Endothelial cell of umbilical vein (primary cell): ENCODE data around the gene CHRM1. TPM values are rescaled to one million over a fixed set of nuclear protein-coding genes. Genes with fewer than 3 reads are reported as not detected.

Experiments used
- BruUV-seq: library from RNA; stranded (reverse); fragments of 400-500 nt; replicated peaks from 2 replicates; lab custom pipeline; 2021; lab: Mats Ljungman, UMichigan
- CTCF ChIA-PET: fragments of 300-600, 350-600 bp; sonication (Branson Sonifier 250); formaldehyde crosslinking; loops from one replicate; lab custom pipeline; 2021; ENCODE audit warnings: antibody characterized with exemption, inconsistent platforms; lab: Charles Lee
- POLR2A ChIA-PET: fragments of 300-600, 350-600 bp; sonication (Branson Sonifier 250); formaldehyde crosslinking; loops from one replicate; lab custom pipeline; 2021; ENCODE audit warnings: antibody characterized with exemption, inconsistent platforms; lab: Charles Lee
- DNase-seq: peaks from one replicate; pipeline ENCODE4 v3.0.0-alpha.2; 2011; ENCODE audit warnings: low read depth, low spot score
- FAIRE-seq: peaks from 2 replicates; lab custom pipeline; 2011; peaks lifted over from hg19 to GRCh38; lab: Jason Lieb, UNC
- H2AFZ ChIP-seq: 2 replicates; pipeline ENCODE4 v1.6.0; 2012; ENCODE audit warnings: low read depth, low read length, control low read depth, inconsistent platforms
- H3K27ac ChIP-seq: 2 replicates; pipeline ENCODE4 v1.5.1; 2011; ENCODE audit warnings: low read depth, mild to moderate bottlenecking, control low read depth, low read length, moderate library complexity; ENCODE audit not compliant: insufficient read depth
- H3K27me3 ChIP-seq, 2 experiments: 2 replicates each; pipeline versions ENCODE4 v1.6.0 to v1.6.1; 2011; ENCODE audit warnings: low read length in 2 of 2, mixed read lengths in 1 of 2; ENCODE audit not compliant: control insufficient read depth in 2 of 2, insufficient read depth in 2 of 2
- H3K36me3 ChIP-seq, 2 experiments: 2 replicates in 1 of 2; 3 replicates in 1 of 2; pipeline ENCODE4 v1.5.1; 2011; ENCODE audit warnings: low read length in 2 of 2, mild to moderate bottlenecking in 1 of 2, moderate library complexity in 1 of 2; ENCODE audit not compliant: control insufficient read depth in 2 of 2, insufficient read depth in 2 of 2; ENCODE audit errors: extremely low read depth in 1 of 2
- H3K4me1 ChIP-seq: 3 replicates; pipeline ENCODE4 v1.5.1; 2011; ENCODE audit warnings: mild to moderate bottlenecking, low read length; ENCODE audit not compliant: control insufficient read depth, insufficient read depth; ENCODE audit errors: extremely low read depth
- H3K4me2 ChIP-seq: 2 replicates; pipeline ENCODE4 v1.6.1; 2011; ENCODE audit warnings: low read length, control low read depth, mixed read lengths; ENCODE audit not compliant: insufficient read depth
- H3K4me3 ChIP-seq, 3 experiments: fragments of 200-600 bp in 1 of 3; sonication (generic), shearing (Covaris generic) in 1 of 3; replicated peaks in 1 of 3; 2 replicates each; pipeline ENCODE4 v1.5.1; 2011 to 2016; ENCODE audit warnings: control low read depth in 3 of 3, low read length in 3 of 3, mild to moderate bottlenecking in 2 of 3, inconsistent platforms in 1 of 3, low read depth in 1 of 3, moderate library complexity in 1 of 3; ENCODE audit not compliant: insufficient read depth in 1 of 3
- H3K79me2 ChIP-seq: 2 replicates; pipeline ENCODE4 v1.6.0; 2012; ENCODE audit warnings: low read length, inconsistent platforms; ENCODE audit not compliant: control insufficient read depth, insufficient read depth
- H3K9ac ChIP-seq: replicated peaks from 2 replicates; pipeline ENCODE3; 2011; ENCODE audit warnings: low read length, control low read depth; ENCODE audit not compliant: insufficient read depth; ENCODE audit errors: extremely low read depth
- H3K9me1 ChIP-seq: replicated peaks from 3 replicates; pipeline ENCODE4 v1.6.0; 2011; ENCODE audit warnings: mild to moderate bottlenecking, low read length; ENCODE audit not compliant: control insufficient read depth, insufficient read depth; ENCODE audit errors: extremely low read depth
- H3K9me3 ChIP-seq: replicated peaks from 2 replicates; pipeline ENCODE4 v1.5.1; 2012; ENCODE audit warnings: low read length, inconsistent platforms; ENCODE audit not compliant: control insufficient read depth, insufficient read depth
- H4K20me1 ChIP-seq: replicated peaks from 2 replicates; pipeline ENCODE3; 2011; ENCODE audit warnings: mild to moderate bottlenecking, low read length; ENCODE audit not compliant: control insufficient read depth, insufficient read depth; ENCODE audit errors: extremely low read depth
- CTCF ChIP-seq, 2 donors: IDR thresholded peaks; 1 replicate in 1 of 2; 2 replicates in 1 of 2; pipeline ENCODE4 v1.5.1; 2011; ENCODE audit warnings: low read length in 2 of 2, mild to moderate bottlenecking in 2 of 2, moderate library complexity in 2 of 2, control low read depth in 1 of 2, inconsistent platforms in 1 of 2, low read depth in 1 of 2; ENCODE audit not compliant: insufficient read depth in 1 of 2; ENCODE audit errors: extremely low read depth in 1 of 2
- EZH2 ChIP-seq: IDR thresholded peaks from 2 replicates; pipeline ENCODE4 v1.6.1; 2012; ENCODE audit warnings: borderline replicate concordance, low read depth, mild to moderate bottlenecking, moderate library complexity, low read length, inconsistent platforms; ENCODE audit not compliant: severe bottlenecking
- FOS ChIP-seq: IDR thresholded peaks from 2 replicates; pipeline ENCODE4 v1.6.1; 2011; ENCODE audit warnings: mild to moderate bottlenecking, low read length, moderate library complexity, borderline replicate concordance; ENCODE audit not compliant: insufficient read depth
- JUN ChIP-seq: IDR thresholded peaks from 2 replicates; pipeline ENCODE4 v1.6.1; 2011; ENCODE audit warnings: borderline replicate concordance, low read depth; ENCODE audit not compliant: insufficient read length, insufficient read depth
- MAX ChIP-seq: IDR thresholded peaks from 2 replicates; pipeline ENCODE4 v1.6.1; 2011; ENCODE audit not compliant: insufficient read depth, insufficient read length
- MYC ChIP-seq: IDR thresholded peaks from one replicate; pipeline ENCODE4 v1.6.1; 2011; ENCODE audit warnings: mild to moderate bottlenecking, low read depth, low read length
- POLR2A ChIP-seq: IDR thresholded peaks from 2 replicates; pipeline ENCODE4 v1.6.1; 2012; ENCODE audit warnings: low read depth, mild to moderate bottlenecking, control low read depth, low read length
- POLR2AphosphoS5 ChIP-seq: IDR thresholded peaks from 2 replicates; pipeline ENCODE4 v1.6.1; 2012; ENCODE audit warnings: low read depth, mild to moderate bottlenecking, control low read depth, low read length, moderate library complexity; ENCODE audit not compliant: insufficient read depth
- dilution Hi-C: fragments of 300-500 bp; cut with MboI; formaldehyde crosslinking; loops from one replicate; pipeline ENCODE4 v1.15.0; 2019; ENCODE audit warnings: low sequenced_read_pairs; ENCODE audit not compliant: extremely low pct_ligation_motif_present
- intact Hi-C: fragments of 100-400 bp; cut with micrococcal nuclease; formaldehyde crosslinking; loops from one replicate; pipeline ENCODE4 v1.10.0; 2022
- polyA plus RNA-seq, 4 experiments: library from polyadenylated mRNA; depleted of rRNA in 3 of 4; stranded (reverse) in 3 of 4; unstranded in 1 of 4; fragments of >200 nt; gene quantifications; 2 replicates each; pipeline versions ENCODE4 v1.2.1 to v1.2.3, GENCODE V29; 2011 to 2012; ENCODE audit warnings: missing spikeins in 1 of 4
- total RNA-seq: library from RNA; stranded (reverse); gene quantifications from 2 replicates; pipeline ENCODE4 v1.2.3, GENCODE V29; 2021

CHRM1 gene
- total and polyA plus RNA-seq, 2 donors (not counting 3 experiments of a cell fraction or from before 2014, with no cell fraction given) = not detected

GRCh38 chr11:62959422-62959980 lies 38.3 kb upstream of the CHRM1 start:
- BruUV-seq = no TSS peak
- DNase-seq (no peak), FAIRE-seq (no peak)
- H3K9me3 ChIP-seq = no peaks in the 10 kb centered on the region
- H3K79me2 ChIP-seq = no peaks in the 10 kb centered on the region
- no peak overlapping the region for H3K27ac ChIP-seq
- H3K4me3 ChIP-seq = no peak overlapping the region
- H3K4me1 ChIP-seq = no peaks in the 10 kb centered on the region
- no peak overlapping the region for H3K9ac ChIP-seq
- H3K27me3 ChIP-seq = no peaks in the 10 kb centered on the region
- H3K36me3 ChIP-seq = no peaks in the 10 kb centered on the region
- intact Hi-C loops = no loop called here
- H3K9me1 ChIP-seq = no peaks in the 10 kb centered on the region
- no peak overlapping the region for H2AFZ ChIP-seq
- TF ChIP-seq POLR2A (no peak), MYC (no peak), FOS (no peak), POLR2AphosphoS5 (no peak), EZH2 (no peak), JUN (no peak), MAX (no peak), CTCF (IDR thresholded peaks at IDR 0.05; ENCODE audit: extremely low read depth in 1 of 2, insufficient read depth in 1 of 2, low read depth in 1 of 2, low read length in 2 of 2) (no peak)
- POLR2A ChIA-PET = no interaction called here
- dilution Hi-C loops = no loop called here
- no peak overlapping the region for H3K4me2 ChIP-seq
- no peaks in the 10 kb centered on the region for H4K20me1 ChIP-seq
- CTCF ChIA-PET = interaction anchor here (1.0 kb wide), 1 partner anchor 51 kb away, joined by 3 read pairs; no protein-coding TSS in a partner anchor
